Thyroid gland (tissue), 4 donors: ENCODE measurements around the gene RPP25L.

Experiments used
- POLR2A ChIP-seq, 2 donors: fragments of 450-650 bp; IDR thresholded peaks; one replicate each; pipeline ENCODE4 v1.6.1; 2017; ENCODE audit warnings: antibody characterized with exemption in 2 of 2, mild to moderate bottlenecking in 2 of 2, moderate library complexity in 1 of 2
- TF ChIP-seq, protein P1 (sequence below), 6 experiments: fragments of 200-600 bp in 3 of 6; fragments of 450-650 bp in 3 of 6; sonication (generic) in 3 of 6; IDR thresholded peaks; one replicate each; pipeline ENCODE4 v1.5.1; 2016 to 2019; ENCODE audit warnings: antibody characterized with exemption in 6 of 6, mild to moderate bottlenecking in 2 of 6, inconsistent platforms in 1 of 6, moderate library complexity in 1 of 6

DNA sequence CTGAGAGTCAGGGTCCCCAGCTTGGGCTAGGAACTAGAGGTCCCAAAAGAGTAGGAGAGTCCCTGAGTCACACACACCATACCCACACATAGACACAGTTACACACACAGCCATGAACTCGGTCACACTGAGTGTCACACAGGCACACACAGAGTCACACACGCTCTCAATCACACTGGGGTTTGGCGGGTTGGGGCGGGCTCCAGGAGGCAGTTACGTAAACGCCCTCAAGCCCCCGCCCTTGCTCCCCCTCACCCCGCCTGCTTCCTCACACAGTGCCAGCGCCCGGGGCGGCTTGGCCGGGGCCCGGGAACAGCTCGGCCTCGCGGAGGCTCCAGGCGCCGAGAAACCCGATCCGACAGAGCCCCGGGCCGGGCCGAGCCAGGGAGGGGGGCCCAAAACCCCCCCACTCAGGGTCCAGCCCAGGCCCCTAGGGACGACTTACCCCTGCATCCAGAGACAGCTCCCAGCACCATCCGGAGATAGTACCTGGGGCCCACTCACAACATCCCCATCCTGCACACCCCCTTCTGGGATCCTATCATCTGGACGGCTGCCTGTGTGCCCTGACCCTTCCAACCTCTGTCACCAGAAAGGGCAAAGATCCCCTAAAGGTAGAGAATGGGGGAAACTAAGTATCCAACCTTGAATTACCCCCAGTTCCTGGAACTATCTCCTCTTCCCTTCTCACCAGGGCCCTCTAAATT is 18.8 kb downstream of the RPP25L start:
- TF ChIP-seq POLR2A (IDR thresholded peaks at IDR 0.05) = no peak
- TF ChIP-seq, protein P1, sequence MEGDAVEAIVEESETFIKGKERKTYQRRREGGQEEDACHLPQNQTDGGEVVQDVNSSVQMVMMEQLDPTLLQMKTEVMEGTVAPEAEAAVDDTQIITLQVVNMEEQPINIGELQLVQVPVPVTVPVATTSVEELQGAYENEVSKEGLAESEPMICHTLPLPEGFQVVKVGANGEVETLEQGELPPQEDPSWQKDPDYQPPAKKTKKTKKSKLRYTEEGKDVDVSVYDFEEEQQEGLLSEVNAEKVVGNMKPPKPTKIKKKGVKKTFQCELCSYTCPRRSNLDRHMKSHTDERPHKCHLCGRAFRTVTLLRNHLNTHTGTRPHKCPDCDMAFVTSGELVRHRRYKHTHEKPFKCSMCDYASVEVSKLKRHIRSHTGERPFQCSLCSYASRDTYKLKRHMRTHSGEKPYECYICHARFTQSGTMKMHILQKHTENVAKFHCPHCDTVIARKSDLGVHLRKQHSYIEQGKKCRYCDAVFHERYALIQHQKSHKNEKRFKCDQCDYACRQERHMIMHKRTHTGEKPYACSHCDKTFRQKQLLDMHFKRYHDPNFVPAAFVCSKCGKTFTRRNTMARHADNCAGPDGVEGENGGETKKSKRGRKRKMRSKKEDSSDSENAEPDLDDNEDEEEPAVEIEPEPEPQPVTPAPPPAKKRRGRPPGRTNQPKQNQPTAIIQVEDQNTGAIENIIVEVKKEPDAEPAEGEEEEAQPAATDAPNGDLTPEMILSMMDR (IDR thresholded peaks at IDR 0.05) = no peak
